HG02840 (cell line): Measurements from ENCODE around the gene FAM163B.

Source experiments
- ATAC-seq: cut with Tn5 transposase; IDR thresholded peaks from one replicate; pipeline ENCODE4 v1.9.1; 2021; ENCODE audit warnings: mild to moderate bottlenecking, moderate library complexity, moderate number of reproducible peaks; ENCODE audit not compliant: unreplicated experiment, low FRiP score

Gene FAM163B

DNA sequence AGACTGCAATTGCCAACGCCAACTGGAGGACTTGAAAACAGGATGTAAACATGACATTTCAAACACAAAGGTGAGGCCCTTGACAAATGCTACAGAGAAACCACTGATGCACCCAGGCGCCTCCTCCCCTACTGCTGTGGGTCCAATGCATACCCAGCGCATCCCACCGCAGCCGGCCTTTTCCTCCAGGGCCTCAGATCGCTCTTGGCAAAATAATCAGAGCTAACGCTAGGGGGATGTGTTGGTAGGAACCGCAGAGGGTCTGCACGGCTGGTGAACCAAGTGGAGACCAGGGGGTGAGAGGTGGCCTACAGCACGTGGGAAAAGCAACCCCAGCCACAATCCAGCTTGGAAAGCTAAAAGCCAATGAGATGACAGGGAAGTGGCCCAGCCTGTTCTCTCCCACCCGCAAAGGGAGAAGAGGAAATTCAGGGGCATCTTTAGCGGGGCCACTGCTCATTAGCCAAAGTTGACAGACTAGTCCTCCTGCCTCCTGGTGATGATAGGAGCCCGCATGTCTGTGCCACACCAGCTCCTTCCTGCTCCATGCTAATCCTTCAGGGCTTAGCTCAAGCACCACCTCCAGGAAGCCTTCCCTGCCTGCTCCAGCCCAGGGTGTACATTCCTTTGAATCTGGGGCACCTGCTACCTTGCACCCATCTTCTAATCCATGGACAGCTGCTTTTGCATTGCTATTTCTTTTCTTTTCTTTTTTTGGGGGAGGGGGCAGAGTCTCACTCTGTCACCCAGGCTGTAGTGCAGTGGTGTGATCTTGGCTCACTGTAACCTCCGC is 5.9 kb downstream of the FAM163B start:
- no peak for ATAC-seq

DNA sequence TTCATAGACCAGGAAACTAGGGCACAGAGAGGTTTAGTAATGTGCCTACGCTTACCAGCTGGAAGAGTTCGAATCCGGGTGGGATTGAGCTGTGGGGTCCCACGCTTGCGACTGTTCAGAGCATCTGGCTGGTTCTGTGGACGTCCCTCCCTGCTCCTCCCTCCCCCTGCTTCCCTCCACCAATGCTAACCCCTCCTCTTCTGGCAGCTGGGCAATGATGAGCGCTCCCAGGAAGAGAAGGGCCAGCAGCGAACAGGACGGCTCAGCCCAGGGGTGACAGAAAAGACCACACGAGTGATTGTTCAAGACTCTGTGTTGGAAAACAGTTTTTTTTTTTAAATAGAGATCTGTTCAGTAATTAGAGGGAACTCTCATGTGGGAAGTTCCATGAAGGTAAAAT is 6.9 kb downstream of the FAM163B start:
- ATAC-seq: no peak

DNA sequence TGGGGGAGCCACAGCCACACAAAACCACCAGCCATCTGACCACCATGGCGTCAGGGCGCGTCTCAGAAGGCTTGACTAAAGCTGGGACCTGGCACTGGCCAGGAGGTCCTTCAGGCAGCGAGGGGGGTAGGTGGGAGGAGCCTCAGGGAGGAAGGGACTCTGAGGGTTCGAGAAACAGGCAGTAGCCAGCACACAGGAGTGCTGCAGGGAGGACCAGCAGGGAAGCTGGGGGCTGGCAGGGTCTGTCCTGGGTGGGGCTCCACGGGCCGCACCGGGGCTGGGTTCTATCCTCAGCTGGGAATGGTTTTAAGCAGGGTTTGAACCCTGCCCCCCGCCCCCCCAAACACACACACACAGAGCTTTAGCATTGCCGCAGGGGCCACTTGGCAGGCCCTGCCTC is 7.4 kb downstream of the FAM163B start:
- ATAC-seq: no peak

DNA sequence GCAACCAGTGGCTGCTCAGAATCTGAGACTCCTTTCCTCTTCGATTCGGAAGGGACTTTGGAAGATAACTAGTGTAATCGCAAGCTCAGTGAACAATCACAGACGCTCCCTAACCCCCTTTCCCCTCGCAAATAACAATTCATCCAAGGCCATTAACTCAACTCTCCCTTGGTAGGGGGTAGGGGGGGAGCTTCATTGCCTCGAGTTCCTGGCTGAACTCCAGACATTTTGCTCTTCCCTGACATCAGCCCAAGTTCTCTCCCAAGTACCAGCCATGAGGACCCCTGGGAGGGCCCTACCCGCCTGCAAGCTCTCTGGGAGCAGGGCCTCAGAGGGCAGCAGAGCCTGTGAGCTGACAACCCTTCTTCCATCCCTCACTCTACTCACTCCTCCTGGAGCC is 8.4 kb downstream of the FAM163B start:
- ATAC-seq: no peak

DNA sequence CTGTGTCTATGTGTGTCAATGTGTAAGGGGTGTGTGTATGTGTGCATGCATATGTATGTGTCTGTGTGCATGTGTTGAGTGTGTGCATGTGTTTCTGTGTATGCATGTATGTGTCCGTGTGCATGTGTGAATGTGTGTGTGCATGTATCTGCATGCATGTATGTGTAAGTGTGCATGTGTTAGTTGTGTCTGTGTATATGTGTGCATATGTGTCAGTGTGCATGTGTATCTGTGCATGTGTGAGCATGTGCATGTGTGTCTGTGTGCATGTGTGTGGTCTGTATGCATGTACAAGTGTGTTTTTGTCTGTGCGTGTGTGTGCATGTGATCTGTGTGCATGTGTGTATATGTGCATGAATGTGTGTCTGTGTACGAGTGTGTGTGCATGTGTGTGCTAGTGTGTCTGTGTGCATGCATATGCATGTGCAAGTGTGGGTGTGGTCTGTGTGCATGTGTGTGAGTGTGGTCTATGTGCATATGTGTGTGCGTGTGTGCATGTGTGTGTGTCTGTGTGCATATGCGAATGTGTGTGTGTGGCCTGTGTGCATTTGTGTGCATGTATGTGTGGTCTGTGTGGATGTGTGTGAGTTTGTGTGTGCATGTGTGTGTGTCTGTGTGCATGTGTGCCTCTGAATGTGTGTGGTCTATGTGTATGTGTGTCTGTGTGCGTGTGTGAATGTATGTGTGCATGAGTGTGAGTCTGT is 9.6 kb downstream of the FAM163B start:
- no peak for ATAC-seq

DNA sequence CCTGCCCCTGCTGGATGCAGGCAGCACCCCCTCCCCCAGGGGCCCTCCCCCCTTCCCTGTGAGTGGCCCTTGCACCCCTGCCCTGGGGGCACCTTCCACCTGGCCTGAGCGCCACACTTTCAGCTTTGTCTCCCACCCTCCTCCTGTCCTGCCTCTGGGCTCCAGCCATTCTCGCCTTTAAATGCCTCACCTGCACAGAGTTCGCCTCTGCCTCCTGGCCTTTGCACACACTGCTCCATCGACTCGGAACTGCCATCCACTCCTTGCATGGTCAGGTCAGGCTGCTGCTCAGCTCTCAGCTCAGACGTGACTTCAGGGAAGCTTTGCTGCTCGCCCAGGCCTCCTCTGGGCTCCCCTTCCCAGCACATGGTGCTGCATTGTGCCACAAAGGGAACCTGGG is 10.2 kb downstream of the FAM163B start:
- no peak for ATAC-seq

DNA sequence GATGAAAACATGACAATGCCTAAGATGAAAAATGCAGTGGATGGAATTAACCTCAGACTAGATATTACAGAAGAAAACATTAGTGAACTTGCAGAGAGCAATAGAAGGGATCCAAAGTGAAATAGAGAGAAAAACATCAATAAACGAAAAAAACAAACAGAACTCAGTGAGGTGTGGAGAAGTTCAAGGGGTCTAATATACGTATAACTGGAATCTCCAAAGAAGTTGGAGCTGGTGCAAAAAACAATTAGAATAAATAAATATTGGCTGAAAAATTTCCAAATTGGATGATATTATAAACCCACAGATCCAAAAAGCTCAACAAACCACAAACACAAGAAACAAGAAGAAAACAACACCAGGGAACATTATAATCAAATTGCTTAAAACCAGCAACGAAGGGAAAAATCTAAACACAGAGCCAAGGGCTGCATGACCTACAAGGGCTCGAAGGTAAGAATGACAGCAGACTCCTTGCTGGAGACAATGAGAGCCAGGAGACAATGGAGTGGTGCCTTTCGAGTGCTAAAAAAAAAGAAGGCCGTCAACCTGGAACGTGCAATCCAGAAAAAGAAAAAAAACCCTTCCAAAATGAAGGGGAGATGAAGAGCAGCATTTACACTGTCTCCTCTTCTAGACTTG is 11.8 kb downstream of the FAM163B start:
- ATAC-seq: no peak

DNA sequence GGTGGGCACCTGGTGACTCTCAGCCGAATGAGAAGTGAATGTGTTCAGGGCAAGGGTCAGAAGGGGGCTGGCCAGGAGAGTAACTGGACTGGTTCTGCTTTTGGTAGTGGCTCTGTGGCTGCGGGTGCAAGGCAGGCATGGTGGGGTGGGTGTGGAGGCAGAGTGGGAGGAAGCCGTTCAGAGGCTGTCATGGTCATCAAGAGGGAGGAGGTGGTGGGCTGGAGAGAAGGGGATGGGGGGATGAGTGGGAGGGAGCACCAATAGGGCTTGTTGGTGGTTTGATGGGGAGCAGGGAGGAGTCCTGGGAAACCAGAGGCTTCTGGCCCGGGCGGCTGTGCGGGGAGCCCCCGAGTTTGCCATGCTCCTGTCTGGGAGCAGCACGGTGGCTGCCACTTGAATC is 13.3 kb downstream of the FAM163B start:
- no peak for ATAC-seq

DNA sequence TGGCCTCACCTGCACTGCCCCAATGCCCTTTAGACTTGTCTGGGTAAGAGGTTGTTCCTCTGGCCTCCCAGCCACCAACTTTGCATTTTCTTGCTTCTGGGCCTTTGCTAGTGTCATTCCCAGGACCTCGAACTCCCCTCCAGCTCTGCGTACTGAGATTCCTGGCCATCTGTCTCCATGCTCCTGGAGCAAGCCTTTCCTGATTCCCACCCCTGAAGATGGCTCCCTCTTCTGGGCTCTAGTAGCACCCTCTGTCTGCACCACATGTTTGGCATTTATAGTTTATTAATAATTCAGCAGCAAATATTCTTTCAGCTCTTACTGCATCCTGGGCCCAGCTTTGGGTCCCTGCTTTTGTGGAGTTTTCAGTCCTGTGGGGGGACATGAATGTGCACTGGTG is 14.9 kb downstream of the FAM163B start:
- ATAC-seq: no peak

DNA sequence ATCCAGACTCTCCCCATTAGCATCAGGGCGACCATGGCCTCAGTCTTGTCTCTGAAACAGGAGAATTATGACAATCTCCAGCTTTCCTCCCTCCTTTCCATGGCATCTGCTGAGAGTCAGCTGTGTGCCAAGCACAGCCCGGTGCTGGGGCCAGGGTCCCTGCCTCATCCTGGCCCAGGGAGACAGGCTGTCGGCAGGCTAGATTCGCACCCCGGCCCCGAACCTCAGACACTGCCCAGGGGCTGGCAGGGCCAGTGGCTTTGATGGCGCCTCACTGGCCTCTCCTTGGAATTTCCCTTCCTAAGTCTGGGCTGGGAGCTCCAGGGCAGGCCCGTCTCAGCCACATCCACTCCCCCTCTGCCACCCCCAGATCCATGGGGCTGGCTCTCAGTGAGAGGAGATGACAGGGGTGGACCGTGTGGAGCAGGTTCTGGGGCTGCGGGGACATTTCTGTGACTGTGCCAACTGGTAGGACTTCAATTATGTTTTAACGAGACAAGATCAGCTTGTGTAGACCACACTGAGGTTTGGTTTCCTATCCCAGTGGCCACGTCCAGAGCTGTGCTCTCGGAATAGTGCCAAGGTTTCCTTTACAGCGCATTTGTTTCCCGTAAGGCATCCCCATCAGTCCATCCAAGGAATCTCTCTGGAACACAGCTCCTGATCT is 15.5 kb downstream of the FAM163B start:
- no peak for ATAC-seq

DNA sequence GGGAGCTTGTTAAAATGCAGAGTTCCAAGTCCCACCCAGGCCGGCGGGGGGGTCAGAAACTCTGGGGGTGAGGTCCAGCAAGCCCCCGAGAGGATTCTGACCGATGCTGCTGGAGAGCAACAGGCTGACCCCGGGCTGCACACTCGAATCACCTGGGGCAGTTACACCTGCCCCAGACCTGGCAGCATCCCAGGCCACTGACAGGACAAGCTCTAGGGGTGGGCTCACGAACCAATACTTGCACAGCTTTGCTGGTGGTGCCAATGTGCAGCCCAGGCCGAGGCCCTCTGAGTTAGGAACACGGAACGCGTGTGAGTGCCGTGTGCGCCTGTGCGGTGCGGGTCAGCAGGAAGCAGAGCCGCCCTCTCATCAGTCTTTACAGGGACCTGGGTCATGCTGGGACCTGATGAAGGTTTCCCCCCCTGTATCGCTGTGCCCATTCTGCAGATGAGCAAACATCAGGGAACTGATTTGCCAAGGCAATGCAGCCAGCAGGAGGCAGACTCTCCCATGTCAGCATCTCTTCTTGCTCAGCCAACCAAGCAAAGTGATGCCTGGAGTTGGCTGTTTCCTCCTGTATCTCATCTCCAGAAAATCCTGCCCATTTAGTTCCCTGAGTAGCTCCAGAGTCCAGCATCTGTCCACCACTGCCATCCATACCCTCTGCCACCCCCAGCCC is 16.3 kb downstream of the FAM163B start:
- no peak for ATAC-seq

DNA sequence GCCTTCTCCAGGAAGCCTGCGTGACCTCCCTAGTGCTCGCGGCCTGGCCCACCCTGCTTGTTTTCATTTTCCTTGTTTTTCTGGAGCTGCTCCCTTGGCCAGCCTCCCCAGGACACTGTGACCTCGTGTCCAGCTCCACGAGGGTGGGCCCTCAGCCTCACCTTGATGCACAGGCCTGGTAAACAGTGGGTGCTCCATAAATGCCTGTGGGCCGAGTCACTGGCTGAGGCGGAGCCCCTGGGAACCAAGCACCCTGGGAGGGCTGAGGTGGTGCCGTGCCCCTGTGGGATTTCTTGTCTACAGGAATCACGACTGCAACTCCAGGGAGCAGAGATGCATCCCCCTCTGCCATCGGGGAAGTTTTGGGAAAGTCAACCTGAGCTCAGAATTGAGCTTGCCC is 17.2 kb downstream of the FAM163B start:
- no peak for ATAC-seq

DNA sequence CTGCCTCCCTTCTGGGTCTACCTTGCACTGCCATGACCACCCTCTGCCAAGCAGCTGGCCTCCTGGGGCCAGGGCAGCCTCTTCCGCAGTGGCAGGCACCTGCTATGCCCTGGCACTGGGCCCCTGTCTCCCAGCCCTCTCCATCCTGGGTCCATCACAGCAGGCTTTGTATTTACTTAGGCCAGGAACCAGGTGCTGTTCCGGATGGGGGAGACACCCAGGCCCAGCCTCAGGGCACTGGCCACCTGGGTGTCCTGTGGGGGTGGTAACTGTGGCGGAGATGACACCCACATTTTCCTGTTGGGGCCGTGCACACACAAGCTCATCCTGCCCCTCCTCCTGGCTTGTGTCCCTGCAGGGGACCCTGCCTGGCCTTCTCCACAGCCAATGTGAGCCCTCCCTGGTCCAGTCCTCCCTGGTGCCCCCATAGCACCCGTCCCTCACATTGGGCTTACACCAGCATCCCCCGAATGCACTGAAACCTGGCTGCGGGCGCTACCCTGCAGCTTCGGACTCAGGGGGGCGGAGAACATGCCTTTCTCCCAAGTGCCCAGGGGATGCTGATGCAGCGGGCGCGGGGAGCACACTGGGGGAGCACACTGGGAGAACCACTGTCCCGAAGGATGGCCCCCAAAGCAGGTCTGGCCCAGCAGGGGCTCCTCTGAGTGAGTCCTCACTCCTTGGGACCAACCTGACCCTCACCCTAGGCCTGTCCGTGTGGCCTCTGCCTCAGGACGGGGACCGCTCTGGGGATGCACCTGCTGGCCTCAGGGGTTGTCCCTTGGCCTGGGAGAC is 17.9 kb downstream of the FAM163B start:
- no peak for ATAC-seq

DNA sequence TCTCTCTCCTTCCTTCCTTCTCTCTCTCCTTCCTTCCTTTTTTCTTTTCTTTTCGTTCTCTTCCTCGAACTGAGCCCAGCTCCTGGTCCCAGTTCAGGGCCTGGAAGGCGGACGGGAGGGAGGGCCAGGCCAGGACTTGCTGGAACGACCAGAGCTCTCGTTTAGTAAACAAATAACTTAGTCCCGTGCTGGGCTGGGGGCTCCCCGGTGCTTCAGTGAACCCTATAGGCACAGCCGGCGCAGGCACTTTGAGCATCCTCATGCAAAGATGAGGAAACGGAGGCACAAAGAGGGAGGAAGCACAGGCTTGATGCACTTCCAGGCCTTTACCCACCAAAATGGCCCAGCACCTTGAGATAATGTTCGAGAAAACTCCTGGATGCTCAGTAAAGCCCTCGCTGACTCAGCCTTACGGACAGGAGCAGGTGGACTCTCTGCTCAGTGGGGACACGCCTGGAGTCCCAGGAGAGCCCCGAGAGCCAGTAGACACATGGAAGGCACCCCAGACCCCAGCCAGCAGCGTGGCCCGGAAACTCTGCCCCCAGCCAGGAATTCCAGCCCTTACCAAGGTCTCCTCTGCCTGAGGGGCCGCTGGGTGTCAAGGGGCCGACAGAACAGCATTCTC is 18.8 kb downstream of the FAM163B start:
- ATAC-seq: no peak

DNA sequence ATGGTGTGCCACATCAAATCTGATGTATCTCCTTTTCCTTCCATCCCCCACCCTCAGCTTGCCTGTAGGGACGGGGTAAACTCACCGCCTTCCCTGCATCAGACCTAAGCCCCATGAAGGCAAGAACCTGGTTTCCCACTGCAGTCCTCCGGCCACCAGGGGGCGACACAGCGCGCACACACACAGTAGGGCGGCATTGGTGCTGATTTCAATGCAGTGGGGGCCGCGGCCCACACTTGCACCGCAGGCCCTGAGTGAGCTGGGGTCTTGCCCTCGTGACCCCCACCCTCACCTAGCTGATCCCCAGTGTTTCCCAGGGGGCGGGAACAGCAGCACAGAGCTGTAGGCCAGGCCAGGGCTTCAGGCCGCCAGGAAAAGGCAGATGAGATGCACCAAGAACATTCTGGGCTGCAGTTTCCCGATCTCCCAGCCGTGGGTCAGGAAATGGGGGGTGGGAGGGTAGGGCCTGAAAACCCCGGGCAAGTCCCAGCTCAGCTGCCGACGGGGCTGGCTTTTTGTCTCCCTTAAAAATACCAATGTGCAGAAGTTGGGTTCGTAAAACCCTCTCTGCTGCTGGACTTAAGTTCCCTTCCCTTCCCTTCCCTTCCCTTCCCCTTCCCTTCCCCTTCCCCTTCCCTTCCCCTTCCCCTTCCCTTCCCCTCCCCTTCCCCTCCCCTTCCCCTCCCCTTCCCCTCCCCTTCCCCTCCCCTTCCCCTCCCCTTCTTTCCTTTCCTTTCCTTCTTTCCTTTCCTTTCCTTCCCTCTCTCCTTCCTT is 19.5 kb downstream of the FAM163B start:
- no peak for ATAC-seq

DNA sequence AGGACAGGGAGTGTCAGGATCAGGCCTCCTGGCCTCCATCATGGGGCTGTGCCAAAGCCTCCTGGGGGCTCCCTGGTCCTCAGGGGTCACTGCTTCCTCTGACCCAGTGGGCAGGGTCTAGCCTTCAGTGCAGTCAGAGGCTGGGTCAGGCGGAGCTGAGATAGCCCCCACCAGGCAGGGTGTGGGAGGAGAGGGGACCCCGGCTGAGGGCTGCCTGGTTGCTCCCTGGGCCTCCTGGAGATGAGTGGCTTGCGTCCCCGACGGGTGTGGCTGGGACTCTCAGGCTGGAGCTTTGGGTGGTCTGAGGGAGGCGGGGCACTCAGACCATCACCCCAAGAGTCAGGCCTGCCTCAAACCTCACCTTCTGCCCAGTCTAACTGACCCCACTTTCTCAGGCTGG is 21.7 kb downstream of the FAM163B start:
- no peak for ATAC-seq

DNA sequence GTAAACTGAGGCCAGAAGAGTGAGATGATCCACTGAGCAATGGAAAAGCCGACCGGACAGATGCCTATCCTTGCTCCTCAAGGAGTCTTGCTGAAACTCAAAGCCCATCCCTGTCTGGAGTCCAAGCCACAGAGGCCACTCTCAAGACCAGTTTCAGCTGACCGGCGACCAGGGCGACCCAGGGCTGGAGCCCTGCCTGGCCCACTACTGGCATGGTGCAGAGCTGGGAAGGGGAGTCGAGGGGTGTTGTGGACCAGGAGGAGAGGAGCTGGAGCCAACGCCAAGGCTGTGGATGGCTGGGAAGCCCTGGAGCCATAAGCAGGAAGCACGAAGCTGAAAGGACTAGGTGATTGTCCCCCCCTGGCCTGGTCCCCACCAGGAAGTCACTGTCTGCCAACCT is 22.1 kb downstream of the FAM163B start:
- ATAC-seq: no peak

DNA sequence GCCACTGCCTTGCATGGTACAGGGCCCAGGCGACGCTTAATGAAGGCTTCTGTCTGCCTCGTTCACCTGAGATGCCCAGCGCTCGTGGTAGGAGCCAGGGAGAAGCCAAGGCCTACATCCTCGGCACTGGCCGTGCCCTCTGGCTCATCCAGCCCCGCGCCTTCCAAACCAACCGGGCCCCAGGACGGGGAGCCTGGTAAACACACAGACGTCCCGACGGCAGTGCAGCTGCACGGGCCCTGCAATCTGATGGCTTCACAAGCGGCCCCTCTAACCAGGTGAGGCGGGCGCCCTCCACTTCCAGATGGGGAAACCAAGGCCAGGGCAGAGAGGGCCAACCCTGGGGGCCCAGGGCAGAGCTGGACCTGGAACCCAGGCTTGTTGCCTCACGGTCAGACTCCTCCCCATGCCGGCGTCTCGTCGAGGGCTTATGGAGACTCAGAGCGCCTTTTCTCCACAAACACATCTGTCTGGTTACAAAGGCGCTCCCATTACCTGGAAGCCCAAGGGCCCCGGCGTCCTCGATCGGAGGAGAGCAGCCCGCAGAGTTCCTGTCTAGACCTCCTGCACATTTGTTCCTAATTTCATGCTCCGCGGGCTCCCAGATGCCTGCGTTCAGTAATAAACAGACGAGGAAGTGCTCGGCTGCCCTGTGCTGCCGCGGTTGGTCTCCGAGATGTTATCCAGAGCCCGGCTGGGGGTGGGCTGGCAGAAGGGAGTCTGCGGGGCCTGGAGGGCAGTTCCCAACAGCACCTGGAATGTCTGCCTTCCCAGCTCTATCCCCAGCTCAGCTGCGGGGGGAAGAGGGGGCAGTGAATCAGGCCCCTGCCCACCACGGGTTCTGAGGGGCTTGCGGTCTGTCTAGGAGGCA is 23.5 kb downstream of the FAM163B start:
- no peak for ATAC-seq
